ENCODE results near the gene TPM4.

Gene TPM4

GRCh38 chr19:16124953-16125352 lies 48.7 kb downstream of the TPM4 start:
- TF ChIP-seq CTCF (IDR thresholded peaks at IDR 0.05; ENCODE audit: low read depth, low read length): no peak
- DNase-seq (ENCODE audit: extremely low read depth, low read depth): no peak

GRCh38 chr19:16125737-16126495 lies 49.6 kb downstream of the TPM4 start:
- no peak for DNase-seq (ENCODE audit: extremely low read depth, low read depth)
- no peak for TF ChIP-seq CTCF (IDR thresholded peaks at IDR 0.05; ENCODE audit: low read depth, low read length)

- no peak for DNase-seq (ENCODE audit: extremely low read depth, low read depth)
Observed at GRCh38 chr19:16127080-16127479, 50.8 kb downstream of the TPM4 start.

GRCh38 chr19:16127776-16128371 lies 51.6 kb downstream of the TPM4 start:
- DNase-seq (ENCODE audit: extremely low read depth, low read depth): no peak
- TF ChIP-seq CTCF (IDR thresholded peaks at IDR 0.05; ENCODE audit: low read depth, low read length): no peak

More at GRCh38 chr19:16127080-16127479, 50.8 kb downstream of the TPM4 start:
- TF ChIP-seq CTCF (IDR thresholded peaks at IDR 0.05; ENCODE audit: low read depth, low read length): no peak

GRCh38 chr19:16131648-16132047 lies 55.4 kb downstream of the TPM4 start:
- DNase-seq (ENCODE audit: extremely low read depth, low read depth): no peak
- no peak for TF ChIP-seq CTCF (IDR thresholded peaks at IDR 0.05; ENCODE audit: low read depth, low read length)

- DNase-seq (ENCODE audit: extremely low read depth, low read depth): no peak
Observed at GRCh38 chr19:16133818-16134217, 57.5 kb downstream of the TPM4 start.

More at GRCh38 chr19:16133818-16134217, 57.5 kb downstream of the TPM4 start:
- no peak for TF ChIP-seq CTCF (IDR thresholded peaks at IDR 0.05; ENCODE audit: low read depth, low read length)

Measured in AG09319 (cell line).